DND-41 (cell line): ENCODE results near the gene TMEM169.

Experiments
- ATAC-seq: fragments of 200-7000 bp; cut with Tn5 transposase; 3 replicates; pipeline ENCODE4 v1.9.1; 2021; ENCODE audit warnings: low read depth; ENCODE audit not compliant: insufficient read depth
- DNase-seq: peaks from one replicate; pipeline ENCODE4 v3.0.0-alpha.2; 2020
- H2AFZ ChIP-seq: 2 replicates; pipeline ENCODE4 v1.6.0; 2012; ENCODE audit warnings: low read depth, low read length
- H3K27ac ChIP-seq: 2 replicates; pipeline ENCODE4 v1.5.1; 2012; ENCODE audit warnings: low read length, inconsistent platforms
- H3K27me3 ChIP-seq: fragments of 200-600 bp; sonication (generic); 2 replicates; pipeline ENCODE4 v1.6.0; 2012; ENCODE audit warnings: low read length, mild to moderate bottlenecking, inconsistent platforms; ENCODE audit not compliant: insufficient read depth, poor library complexity
- H3K36me3 ChIP-seq: 2 replicates; pipeline ENCODE4 v1.5.1; 2012; ENCODE audit warnings: low read length, inconsistent platforms; ENCODE audit not compliant: insufficient read depth
- H3K4me1 ChIP-seq: 2 replicates; pipeline ENCODE4 v1.5.1; 2012; ENCODE audit warnings: mild to moderate bottlenecking, low read length; ENCODE audit not compliant: insufficient read depth
- H3K4me2 ChIP-seq: 2 replicates; pipeline ENCODE4 v1.6.0; 2012; ENCODE audit warnings: mild to moderate bottlenecking, moderate library complexity, low read length, inconsistent platforms; ENCODE audit not compliant: insufficient read depth
- H3K4me3 ChIP-seq, 2 experiments: fragments of 200-600 bp in 1 of 2; shearing (Covaris generic) in 1 of 2; 2 replicates each; pipeline ENCODE4 v1.5.1; 2012 to 2016; ENCODE audit warnings: inconsistent platforms in 2 of 2, low read length in 2 of 2, mild to moderate bottlenecking in 2 of 2, low read depth in 1 of 2, moderate library complexity in 1 of 2
- H3K79me2 ChIP-seq: 2 replicates; pipeline ENCODE4 v1.6.0; 2012; ENCODE audit warnings: low read length, inconsistent platforms; ENCODE audit not compliant: insufficient read depth
- H3K9ac ChIP-seq: 2 replicates; pipeline ENCODE4 v1.6.0; 2012; ENCODE audit warnings: low read depth, mild to moderate bottlenecking, inconsistent platforms, low read length, moderate library complexity
- H3K9me3 ChIP-seq: 2 replicates; pipeline ENCODE4 v1.5.1; 2012; ENCODE audit warnings: low read length, moderate library complexity, mild to moderate bottlenecking, inconsistent platforms; ENCODE audit not compliant: insufficient read depth, severe bottlenecking
- H4K20me1 ChIP-seq: 2 replicates; pipeline ENCODE4 v1.6.0; 2012; ENCODE audit warnings: low read length; ENCODE audit not compliant: insufficient read depth
- CTCF ChIP-seq: IDR thresholded peaks from 2 replicates; pipeline ENCODE4 v1.5.1; 2012; ENCODE audit warnings: borderline replicate concordance, low read length, moderate library complexity, mild to moderate bottlenecking; ENCODE audit not compliant: poor library complexity, severe bottlenecking; ENCODE audit errors: extremely low read depth
- EZH2 ChIP-seq: IDR thresholded peaks from 3 replicates; pipeline ENCODE4 v1.6.1; 2012; ENCODE audit warnings: borderline replicate concordance, low read depth, mild to moderate bottlenecking, moderate library complexity, low read length, inconsistent platforms; ENCODE audit not compliant: severe bottlenecking

Gene TMEM169

GRCh38 chr2:216147172-216148131, 65.7 kb downstream of the TMEM169 start:
- Histone ChIP-seq H3K4me3 (no peak overlapping the region), H2AFZ (no peak overlapping the region), H3K79me2 (peaks cover 59% of the 10 kb centered on the region), H3K4me1 (no peaks in the 10 kb centered on the region), H3K4me2 (no peak overlapping the region), H3K9me3 (no peaks in the 10 kb centered on the region), H4K20me1 (peaks cover 34% of the 10 kb centered on the region; the same call in 1 of the 2 replicates), H3K9ac (no peak overlapping the region), H3K27me3 (no peaks in the 10 kb centered on the region), H3K27ac (no peak overlapping the region), H3K36me3 (peaks cover 97% of the 10 kb centered on the region)
- DNase-seq (no peak), ATAC-seq (no peak)
- TF ChIP-seq CTCF, result no peak
- TF ChIP-seq EZH2, result no peak

GRCh38 chr2:216148983-216149382, 67.3 kb downstream of the TMEM169 start:
- TF ChIP-seq CTCF (no peak), EZH2 (no peak)
- ATAC-seq (no peak), DNase-seq (no peak)
- Histone ChIP-seq H3K27ac (no peak overlapping the region), H3K9me3 (no peaks in the 10 kb centered on the region), H3K4me2 (no peak overlapping the region), H3K4me1 (no peaks in the 10 kb centered on the region), H3K9ac (no peak overlapping the region), H3K4me3 (no peak overlapping the region), H3K36me3 (peaks cover 99% of the 10 kb centered on the region), H4K20me1 (peaks cover 38% of the 10 kb centered on the region; the same call in 1 of the 2 replicates), H3K79me2 (peaks cover 66% of the 10 kb centered on the region), H3K27me3 (no peaks in the 10 kb centered on the region), H2AFZ (no peak overlapping the region)

GRCh38 chr2:216149741-216150140, 68.0 kb downstream of the TMEM169 start:
- no peak overlapping the region for H3K27ac ChIP-seq
- H3K27me3 ChIP-seq, result no peaks in the 10 kb centered on the region
- ATAC-seq, result no peak
- no peak overlapping the region for H3K4me3 ChIP-seq
- H2AFZ ChIP-seq, result no peak overlapping the region
- no peaks in the 10 kb centered on the region for H3K4me1 ChIP-seq
- no peak overlapping the region for H3K4me2 ChIP-seq
- no peak for DNase-seq
- no peaks in the 10 kb centered on the region for H3K9me3 ChIP-seq
- H3K79me2 ChIP-seq, result peaks cover 66% of the 10 kb centered on the region
- peaks cover 99% of the 10 kb centered on the region for H3K36me3 ChIP-seq
- no peak overlapping the region for H3K9ac ChIP-seq
- H4K20me1 ChIP-seq, result peaks cover 38% of the 10 kb centered on the region; the same call in 1 of the 2 replicates
- no peak for TF ChIP-seq CTCF
- no peak for TF ChIP-seq EZH2
